A673 (cell line): ENCODE measurements around the gene GALNT10. TPM values are rescaled to one million over a fixed set of nuclear protein-coding genes. Genes with fewer than 3 reads are reported as not detected.

ENCODE experiments used
- Bru-seq: library from RNA; stranded (reverse); fragments of 400-500 nt; gene quantifications from one replicate; lab custom pipeline; 2021; lab: Mats Ljungman, UMichigan
- BruChase-seq, 2 experiments: library from RNA; stranded (reverse); fragments of 400-500 nt; gene quantifications; one replicate each; lab custom pipeline; 2021; lab: Mats Ljungman, UMichigan
- BruUV-seq: library from RNA; stranded (reverse); fragments of 400-500 nt; replicated peaks from 2 replicates; lab custom pipeline; 2021; lab: Mats Ljungman, UMichigan
- CTCF ChIA-PET: fragments of 300-600 bp; sonication (Branson Sonifier 250); formaldehyde crosslinking; loops from one replicate; lab custom pipeline; 2022; ENCODE audit warnings: antibody characterized with exemption; lab: Charles Lee
- POLR2A ChIA-PET: fragments of 300-600 bp; sonication (Branson Sonifier 250); formaldehyde crosslinking; loops from one replicate; lab custom pipeline; 2022; ENCODE audit warnings: antibody characterized with exemption; ENCODE audit not compliant: low non-redundant PET; lab: Charles Lee
- DNase-seq: peaks from one replicate; pipeline ENCODE4 v3.0.0-alpha.2; 2015; ENCODE audit warnings: low spot score
- H3K27ac ChIP-seq: fragments of 200-600 bp; sonication (generic); 2 replicates; pipeline ENCODE4 v1.5.1; 2016; ENCODE audit warnings: mixed run types, low read depth, mild to moderate bottlenecking, mixed read lengths, antibody characterized with exemption, low read length; ENCODE audit not compliant: poor library complexity, severe bottlenecking
- H3K27me3 ChIP-seq: fragments of 200-600 bp; sonication (generic); replicated peaks from 2 replicates; pipeline ENCODE4 v1.6.1; 2017; ENCODE audit warnings: mixed run types, low read depth, mild to moderate bottlenecking, mixed read lengths, antibody characterized with exemption, low read length; ENCODE audit not compliant: insufficient read depth, poor library complexity
- H3K36me3 ChIP-seq: fragments of 200-600 bp; sonication (generic); 2 replicates; pipeline ENCODE4 v1.6.1; 2016; ENCODE audit warnings: mixed run types, mild to moderate bottlenecking, mixed read lengths, antibody characterized with exemption, low read length; ENCODE audit not compliant: insufficient read depth, poor library complexity, severe bottlenecking
- H3K4me1 ChIP-seq: fragments of 200-600 bp; sonication (generic); 2 replicates; pipeline ENCODE4 v1.6.1; 2017; ENCODE audit warnings: mixed run types, mild to moderate bottlenecking, mixed read lengths, antibody characterized with exemption, low read length; ENCODE audit not compliant: insufficient read depth, poor library complexity, severe bottlenecking
- H3K4me3 ChIP-seq: fragments of 200-600 bp; sonication (generic); 2 replicates; pipeline ENCODE4 v1.5.1; 2016; ENCODE audit warnings: low read depth, mixed run types, mild to moderate bottlenecking, mixed read lengths, low read length; ENCODE audit not compliant: poor library complexity, severe bottlenecking
- H3K9me3 ChIP-seq: fragments of 200-600 bp; sonication (generic); 2 replicates; pipeline ENCODE4 v1.6.1; 2016; ENCODE audit warnings: mixed run types, low read depth, mild to moderate bottlenecking, mixed read lengths, antibody characterized with exemption, low read length; ENCODE audit not compliant: poor library complexity, severe bottlenecking
- CTCF ChIP-seq: fragments of 300-800, 200-600 bp; sonication (generic); conservative IDR thresholded peaks from 2 replicates; pipeline ENCODE4 v1.5.1; 2017; ENCODE audit warnings: low read depth, mild to moderate bottlenecking, antibody characterized with exemption, low read length, moderate library complexity, mixed read lengths
- EZH2 ChIP-seq: fragments of 200-600 bp; sonication (generic); IDR thresholded peaks from 2 replicates; pipeline ENCODE4 v1.6.1; 2017; ENCODE audit warnings: borderline replicate concordance, low read depth, mild to moderate bottlenecking, mixed read lengths, antibody characterized with exemption, low read length; ENCODE audit not compliant: poor library complexity, severe bottlenecking
- intact Hi-C: fragments of 100-400 bp; cut with micrococcal nuclease; formaldehyde crosslinking; loops from one replicate; pipeline ENCODE4 v1.10.0; 2022; ENCODE audit not compliant: unreplicated experiment
- long read RNA-seq: library from polyadenylated mRNA; stranded (forward); transcript quantifications from one replicate; pipeline ENCODE4 v2.0.0, GENCODE V29; 2022
- total RNA-seq: library from RNA; stranded (reverse); gene quantifications from 2 replicates; pipeline ENCODE4 v1.2.3, GENCODE V29; 2021

Gene GALNT10
- total RNA-seq (17.9 and 18.0 TPM in 2 replicates), Bru-seq, nascent RNA (percentile 59 among the genes with signal in this experiment), BruChase-seq, experiment 1, labeled RNA remaining after a 2-hour chase (percentile 52 among the genes with signal in this experiment), BruChase-seq, experiment 2, labeled RNA remaining after a 6-hour chase (percentile 57 among the genes with signal in this experiment)
- long read RNA-seq, full-length matches to known transcripts: 9 of 18 reads
- long read RNA-seq, partial matches to known transcripts: 4 of 18 reads
- long read RNA-seq, other reads (novel, unspliced or antisense): 5 of 18 reads

GRCh38 chr5:154190595-154191304 lies at the start of gene GALNT10:
Gene GALNT10 (plus strand): TSS chr5:154190733. CDS start chr5:154190867, 134 bp downstream.
- peak within 1 kb of the TSS; percentile 87 for H3K27ac ChIP-seq
- intact Hi-C loops: loop anchor here (2.0 kb wide), 1 partner anchor 214 kb away; no protein-coding TSS in a partner anchor
- H3K9me3 ChIP-seq: no peaks in the 10 kb centered on the region
- H3K4me1 ChIP-seq: peaks cover 9% of the 10 kb centered on the region
- BruUV-seq: no TSS peak
- ChIA-PET POLR2A (no interaction called here), CTCF (interaction anchor here (0.5 to 1.7 kb wide), 7 partner anchors 11 to 216 kb away, joined by 3 to 10 read pairs (median 5); no protein-coding TSS in a partner anchor)
- peak within 1 kb of the TSS; percentile 73 for H3K4me3 ChIP-seq
- H3K36me3 ChIP-seq: no peaks in the 10 kb centered on the region
- H3K27me3 ChIP-seq: peaks cover 6% of the 10 kb centered on the region
- no peak for TF ChIP-seq EZH2
- no peak for TF ChIP-seq CTCF
- peak; percentile 68 for DNase-seq

GRCh38 chr5:154141745-154142221 lies 48.8 kb upstream of the GALNT10 start:
- Histone ChIP-seq H3K27me3 (no peaks in the 10 kb centered on the region), H3K4me1 (peaks cover 4% of the 10 kb centered on the region), H3K27ac (no peak overlapping the region), H3K4me3 (no peak overlapping the region), H3K9me3 (no peaks in the 10 kb centered on the region), H3K36me3 (no peaks in the 10 kb centered on the region)
- no peak for TF ChIP-seq CTCF
- no peak for TF ChIP-seq EZH2
- intact Hi-C loops: no loop called here
- no TSS peak for BruUV-seq
- ChIA-PET CTCF (no interaction called here), POLR2A (no interaction called here)
- peak; percentile 45 for DNase-seq

GRCh38 chr5:154143211-154143641 lies 47.3 kb upstream of the GALNT10 start:
- TF ChIP-seq EZH2 (no peak), CTCF (no peak)
- Histone ChIP-seq H3K4me3 (no peak overlapping the region), H3K27ac (no peak overlapping the region), H3K27me3 (no peaks in the 10 kb centered on the region), H3K9me3 (no peaks in the 10 kb centered on the region), H3K4me1 (peaks cover 4% of the 10 kb centered on the region), H3K36me3 (no peaks in the 10 kb centered on the region)
- no TSS peak for BruUV-seq
- ChIA-PET POLR2A (no interaction called here), CTCF (no interaction called here)
- intact Hi-C loops: no loop called here
- peak; percentile 25 for DNase-seq
